T-cell (primary cell): ENCODE results near the gene TRIM45. TPM values are rescaled to one million over a fixed set of nuclear protein-coding genes. Genes with fewer than 3 reads are reported as not detected.

ENCODE experiments used
- ATAC-seq, 4 experiments: fragments of 200-7000 bp in 3 of 4; fragments of 150-1000 bp in 1 of 4; cut with Tn5 transposase; replicated peaks in 1 of 4; 1 replicate in 3 of 4; 2 replicates in 1 of 4; pipeline ENCODE4 v1.10.0; 2021; ENCODE audit warnings: moderate library complexity in 3 of 4, mild to moderate bottlenecking in 2 of 4, moderate number of reproducible peaks in 1 of 4
- CTCF ChIA-PET, 2 donors: fragments of 300-600 bp; sonication (Branson Sonifier 250); formaldehyde crosslinking; loops; one replicate each; lab custom pipeline; 2022; ENCODE audit warnings: antibody characterized with exemption in 2 of 2; lab: Charles Lee
- POLR2A ChIA-PET, 2 donors: fragments of 300-600 bp; sonication (Branson Sonifier 250); formaldehyde crosslinking; loops; one replicate each; lab custom pipeline; 2022; ENCODE audit warnings: antibody characterized with exemption in 2 of 2; lab: Charles Lee
- DNase-seq, 35 experiments: peaks; one replicate each; pipeline versions ENCODE4 v3.0.0 to v3.0.0-alpha.2; 2013 to 2023
- H3K27ac ChIP-seq: one replicate; pipeline ENCODE4 v1.5.1; 2013; ENCODE audit warnings: low read length
- H3K27me3 ChIP-seq, 2 experiments: replicated peaks in 1 of 2; 1 replicate in 1 of 2; 2 replicates in 1 of 2; pipeline versions ENCODE4 v1.6.1 to v1.7.0; 2013; ENCODE audit warnings: low read length in 1 of 2, mixed read lengths in 1 of 2; ENCODE audit not compliant: control insufficient read depth in 2 of 2, insufficient read depth in 2 of 2; ENCODE audit errors: extremely low read depth in 1 of 2
- H3K36me3 ChIP-seq, 2 donors: 1 replicate in 1 of 2; 2 replicates in 1 of 2; pipeline versions ENCODE4 v1.6.1 to v1.7.0; 2013; ENCODE audit warnings: low read length in 1 of 2; ENCODE audit not compliant: control insufficient read depth in 2 of 2, insufficient read depth in 1 of 2; ENCODE audit errors: extremely low read depth in 1 of 2
- H3K4me1 ChIP-seq, 2 experiments: 1 replicate in 1 of 2; 2 replicates in 1 of 2; pipeline versions ENCODE4 v1.6.1 to v1.7.0; 2013; ENCODE audit warnings: low read length in 2 of 2, mixed read lengths in 1 of 2; ENCODE audit not compliant: insufficient read depth in 2 of 2, control insufficient read depth in 1 of 2; ENCODE audit errors: extremely low read depth in 1 of 2
- H3K4me3 ChIP-seq, 2 donors: 1 replicate in 1 of 2; 2 replicates in 1 of 2; pipeline versions ENCODE4 v1.5.1 to v1.7.0; 2013; ENCODE audit warnings: mild to moderate bottlenecking in 2 of 2, low read length in 1 of 2, moderate library complexity in 1 of 2; ENCODE audit not compliant: control insufficient read depth in 1 of 2; ENCODE audit errors: extremely low read depth in 1 of 2
- H3K9me3 ChIP-seq: 2 replicates; pipeline ENCODE4 v1.7.0; 2013
- H3K27ac Mint-ChIP-seq, 2 donors: one replicate each; pipeline ENCODE4 v1.8.0; 2020 to 2021; ENCODE audit warnings: mild to moderate bottlenecking in 2 of 2, mixed read lengths in 2 of 2
- H3K27me3 Mint-ChIP-seq, 2 donors: one replicate each; pipeline ENCODE4 v1.8.0; 2021 to 2022; ENCODE audit warnings: mixed read lengths in 2 of 2
- H3K36me3 Mint-ChIP-seq: one replicate; pipeline ENCODE4 v1.8.0; 2021; ENCODE audit warnings: mixed read lengths
- H3K4me1 Mint-ChIP-seq, 3 donors: one replicate each; pipeline ENCODE4 v1.8.0; 2020 to 2022; ENCODE audit warnings: mixed read lengths in 3 of 3, mild to moderate bottlenecking in 1 of 3
- H3K4me3 Mint-ChIP-seq, 3 donors: one replicate each; pipeline ENCODE4 v1.8.0; 2020 to 2022; ENCODE audit warnings: mild to moderate bottlenecking in 3 of 3, mixed read lengths in 3 of 3, moderate library complexity in 3 of 3
- H3K9me3 Mint-ChIP-seq, 3 donors: one replicate each; pipeline ENCODE4 v1.8.0; 2020 to 2022; ENCODE audit warnings: mixed read lengths in 3 of 3
- WGBS: methylation state at CpG from one replicate; pipeline ENCODE4 v1.1.5; 2013; ENCODE audit warnings: missing lambda C conversion rate; ENCODE audit not compliant: insufficient coverage; 5-methylcytosine and 5-hydroxymethylcytosine counted together
- total RNA-seq, 35 experiments: library from RNA in 6 of 35; stranded (reverse) in 6 of 35; fragments of 120-200 nt in 1 of 35; gene quantifications; one replicate each; pipeline versions ENCODE4 v1.2.1 to v1.2.4 and lab custom pipeline; 2013 to 2026

The TRIM45 gene
- total RNA-seq, 5 donors from 2014 or later (not counting 1 experiment from before 2014, with no cell fraction given), result 0.23 to 0.65 (median 0.30) TPM

DNA sequence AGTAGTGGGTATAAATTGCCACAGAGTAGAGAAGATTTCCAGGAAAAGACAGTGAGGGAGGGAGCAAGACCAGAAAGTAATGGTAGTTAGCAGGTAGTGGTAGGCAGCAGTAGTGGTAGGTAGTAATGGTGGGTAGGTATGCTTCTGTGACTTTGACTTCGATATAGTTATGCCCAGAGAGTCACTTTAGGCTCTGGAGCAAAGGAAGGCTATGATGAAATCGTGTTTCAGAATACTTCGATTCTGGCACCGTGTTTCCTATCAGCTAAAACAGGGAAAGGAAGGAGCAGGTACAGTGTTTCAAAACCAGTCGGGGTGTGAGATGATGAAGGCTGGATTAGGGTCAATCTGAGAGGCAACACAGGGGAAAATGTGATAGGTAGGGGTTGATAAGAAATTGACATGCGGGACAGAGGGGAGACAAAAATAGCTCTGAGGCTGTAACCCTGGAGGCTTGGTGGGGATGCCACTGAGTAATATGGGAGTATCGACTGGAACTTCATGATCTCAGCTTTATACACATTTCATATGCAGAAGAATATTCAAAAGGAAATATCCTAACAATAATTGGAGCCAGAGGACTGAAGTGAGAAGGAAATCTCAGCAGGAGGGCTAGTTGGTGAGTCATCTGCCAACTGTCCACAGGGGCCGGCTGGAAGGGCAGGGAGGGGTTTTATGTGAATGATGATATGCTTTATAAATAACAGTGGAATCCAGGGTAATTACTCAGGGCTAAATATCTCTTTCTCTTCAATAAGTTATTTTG lies 25.2 kb upstream of the TRIM45 start:
- ATAC-seq (no peak), DNase-seq (no peak)
- Mint-ChIP-seq H3K27me3 (peaks cover 13 to 16% of the 10 kb centered on the region in 2 donors), H3K4me3 (no peak overlapping the region), H3K9me3 (no peaks in the 10 kb centered on the region), H3K27ac (no peak overlapping the region), H3K4me1 (no peaks in the 10 kb centered on the region), H3K36me3 (no peaks in the 10 kb centered on the region)
- H3K27ac ChIP-seq, result no peak overlapping the region
- peaks cover 0 to 3% of the 10 kb centered on the region in 2 experiments for H3K27me3 ChIP-seq
- WGBS, result 69% methylated on average over 5 of the region's 8 CpGs
- no peak overlapping the region for H3K4me3 ChIP-seq
- H3K4me1 ChIP-seq, result no peaks in the 10 kb centered on the region
- H3K36me3 ChIP-seq, result no peaks in the 10 kb centered on the region
- ChIA-PET POLR2A (interaction anchor here in 1 of 2 donors (0.5 kb wide), 1 partner anchor 13 kb away, joined by 7 read pairs; no protein-coding TSS in a partner anchor), CTCF (interaction anchor here in 1 of 2 donors (0.9 kb wide), 1 partner anchor 17 kb away, joined by 4 read pairs; no protein-coding TSS in a partner anchor)
- H3K9me3 ChIP-seq, result no peaks in the 10 kb centered on the region

DNA sequence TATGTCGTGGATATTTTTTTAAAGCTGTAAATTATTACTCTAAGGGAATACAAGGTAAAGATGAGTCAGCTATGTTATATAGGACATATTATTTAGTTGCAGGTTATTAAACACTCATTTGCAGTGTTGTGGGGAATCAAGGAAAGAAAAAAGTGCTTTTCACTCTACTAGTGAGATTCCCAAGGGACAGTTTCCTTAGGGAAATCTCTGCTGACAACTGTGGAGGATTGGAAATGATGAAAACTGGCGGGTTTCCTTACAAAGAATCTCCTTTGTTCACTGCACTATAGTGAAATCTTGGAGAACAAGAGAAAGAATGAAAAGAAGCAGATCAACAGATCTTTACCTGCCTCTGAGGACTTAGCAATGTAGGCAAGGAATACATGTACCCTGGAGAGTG lies 24.5 kb upstream of the TRIM45 start:
- ChIA-PET CTCF (interaction anchor here in 1 of 2 donors (0.9 kb wide), 1 partner anchor 17 kb away, joined by 4 read pairs; no protein-coding TSS in a partner anchor), POLR2A (no interaction called here)
- Mint-ChIP-seq H3K9me3 (no peaks in the 10 kb centered on the region), H3K27ac (no peak overlapping the region), H3K27me3 (peaks cover 13 to 16% of the 10 kb centered on the region in 2 donors), H3K4me1 (no peaks in the 10 kb centered on the region), H3K36me3 (no peaks in the 10 kb centered on the region), H3K4me3 (no peak overlapping the region)
- Histone ChIP-seq H3K9me3 (no peaks in the 10 kb centered on the region), H3K4me1 (no peaks in the 10 kb centered on the region), H3K27ac (no peak overlapping the region), H3K36me3 (no peaks in the 10 kb centered on the region), H3K27me3 (peaks cover 0 to 3% of the 10 kb centered on the region in 2 experiments), H3K4me3 (no peak overlapping the region)
- DNase-seq (no peak), ATAC-seq (no peak)
- WGBS, result no CpG with 5 or more reads among the region's 2 CpGs

DNA sequence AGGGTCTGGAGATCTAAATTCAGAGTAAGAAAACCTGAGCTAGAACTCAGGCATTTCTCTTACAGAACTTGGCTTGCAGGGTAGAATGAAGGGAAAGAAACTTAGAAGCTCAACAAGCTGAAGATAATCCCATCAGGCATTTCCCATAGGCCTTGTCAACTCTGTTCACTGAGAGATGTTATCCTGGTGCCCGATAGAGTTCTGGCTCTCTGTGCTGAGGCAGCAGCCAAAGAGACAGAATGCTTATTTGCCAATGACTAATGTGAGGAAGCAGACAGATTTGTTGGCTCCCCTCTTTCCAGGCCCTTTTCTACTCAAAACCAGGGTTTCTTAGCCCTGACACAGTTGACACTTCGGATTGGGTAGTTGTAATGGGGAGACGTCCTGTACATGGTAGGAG lies 22.3 kb upstream of the TRIM45 start:
- peaks cover 13 to 16% of the 10 kb centered on the region in 2 donors for H3K27me3 Mint-ChIP-seq
- CTCF ChIA-PET, result no interaction called here
- POLR2A ChIA-PET, result no interaction called here

DNA sequence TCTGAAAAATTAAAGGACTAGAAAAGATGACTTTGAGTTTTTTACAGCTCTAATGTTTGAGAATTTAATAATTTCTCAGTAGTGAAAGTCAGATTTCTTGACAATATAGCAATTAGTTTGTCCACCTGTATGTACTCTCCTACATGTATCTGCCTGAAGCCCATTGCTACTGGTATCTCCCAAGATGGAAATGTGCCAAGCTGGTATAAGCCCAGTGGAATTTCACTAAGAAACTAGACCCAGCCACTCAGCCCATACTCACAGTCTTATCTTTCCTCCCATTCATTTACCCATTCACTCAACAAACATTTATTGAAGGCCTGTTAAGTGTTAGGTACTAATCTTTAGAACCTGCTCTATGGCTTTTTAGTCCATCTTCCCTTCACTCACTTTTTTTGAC lies 21.6 kb upstream of the TRIM45 start:
- Histone ChIP-seq H3K4me3 (no peak overlapping the region), H3K27ac (no peak overlapping the region), H3K27me3 (peaks cover 0 to 3% of the 10 kb centered on the region in 2 experiments), H3K9me3 (no peaks in the 10 kb centered on the region), H3K36me3 (no peaks in the 10 kb centered on the region), H3K4me1 (no peaks in the 10 kb centered on the region)
- DNase-seq (no peak), ATAC-seq (no peak)
- H3K36me3 Mint-ChIP-seq, result no peaks in the 10 kb centered on the region
- H3K4me3 Mint-ChIP-seq, result no peak overlapping the region
- ChIA-PET POLR2A (no interaction called here), CTCF (no interaction called here)
- H3K9me3 Mint-ChIP-seq, result no peaks in the 10 kb centered on the region
- H3K27ac Mint-ChIP-seq, result no peak overlapping the region
- H3K27me3 Mint-ChIP-seq, result peaks cover 13 to 16% of the 10 kb centered on the region in 2 donors
- no peaks in the 10 kb centered on the region for H3K4me1 Mint-ChIP-seq

More for the DNA sequence above, 22.3 kb upstream of the TRIM45 start:
- H3K27ac ChIP-seq, result no peak overlapping the region
- H3K9me3 ChIP-seq, result no peaks in the 10 kb centered on the region
- H3K36me3 Mint-ChIP-seq, result no peaks in the 10 kb centered on the region
- no peak overlapping the region for H3K4me3 ChIP-seq
- DNase-seq (no peak), ATAC-seq (no peak)
- H3K4me1 ChIP-seq, result no peaks in the 10 kb centered on the region
- H3K27ac Mint-ChIP-seq, result no peak overlapping the region
- no CpG with 5 or more reads among the region's 3 CpGs for WGBS
- no peaks in the 10 kb centered on the region for H3K36me3 ChIP-seq
- peaks cover 0 to 3% of the 10 kb centered on the region in 2 experiments for H3K27me3 ChIP-seq
- no peaks in the 10 kb centered on the region for H3K9me3 Mint-ChIP-seq
- no peaks in the 10 kb centered on the region for H3K4me1 Mint-ChIP-seq
- no peak overlapping the region for H3K4me3 Mint-ChIP-seq

DNA sequence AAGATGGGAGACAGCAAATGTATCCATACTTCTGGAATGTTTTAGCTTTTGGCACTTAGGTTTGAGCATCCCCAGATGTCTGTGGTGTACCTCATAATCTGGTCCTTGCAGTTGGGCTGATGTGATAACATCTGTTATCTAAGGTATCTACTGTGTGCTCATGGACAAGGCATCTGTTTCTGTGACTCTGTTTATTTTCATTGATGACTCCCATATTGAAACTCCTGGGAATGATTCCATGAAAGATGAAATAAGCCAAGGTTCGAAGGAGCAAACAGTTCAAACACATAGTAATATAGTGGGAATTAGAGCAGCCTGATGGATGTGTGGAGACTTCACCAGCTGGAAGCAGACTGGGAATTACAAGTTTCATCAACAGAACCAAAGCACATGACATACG lies 20.7 kb upstream of the TRIM45 start:
- ATAC-seq (no peak), DNase-seq (no peak)
- POLR2A ChIA-PET, result no interaction called here
- Histone ChIP-seq H3K27me3 (peaks cover 0 to 3% of the 10 kb centered on the region in 2 experiments), H3K36me3 (no peaks in the 10 kb centered on the region), H3K9me3 (no peaks in the 10 kb centered on the region), H3K27ac (no peak overlapping the region), H3K4me3 (no peak overlapping the region), H3K4me1 (no peaks in the 10 kb centered on the region)
- CTCF ChIA-PET, result no interaction called here
- no peak overlapping the region for H3K27ac Mint-ChIP-seq
- H3K4me1 Mint-ChIP-seq, result no peaks in the 10 kb centered on the region
- no CpG with 5 or more reads among the region's 2 CpGs for WGBS
- no peaks in the 10 kb centered on the region for H3K36me3 Mint-ChIP-seq
- no peak overlapping the region for H3K4me3 Mint-ChIP-seq
- H3K27me3 Mint-ChIP-seq, result peaks cover 13 to 16% of the 10 kb centered on the region in 2 donors
- H3K9me3 Mint-ChIP-seq, result no peaks in the 10 kb centered on the region

DNA sequence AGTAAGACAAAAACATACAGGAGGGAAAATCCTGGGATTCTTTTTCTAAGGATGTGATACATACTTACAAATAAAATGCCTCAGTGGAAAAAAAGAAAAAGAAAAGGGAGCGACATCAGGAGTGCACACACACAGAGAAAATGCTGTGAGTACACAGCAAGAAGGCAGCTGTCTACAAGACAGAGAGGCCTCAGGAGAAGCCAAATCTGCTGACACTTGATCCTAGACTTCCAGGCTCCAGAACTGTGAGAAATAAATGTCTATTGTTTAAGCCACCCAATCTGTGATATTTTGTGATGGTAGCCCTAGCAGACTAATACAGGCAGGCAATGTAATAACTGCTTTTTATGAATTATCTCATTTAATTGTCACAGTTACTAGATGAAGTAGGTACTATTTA lies 17.0 kb upstream of the TRIM45 start:
- no peaks in the 10 kb centered on the region for H3K9me3 ChIP-seq
- no peak overlapping the region for H3K4me3 ChIP-seq
- H3K36me3 ChIP-seq, result no peaks in the 10 kb centered on the region
- 100% methylated on average over 1 of the region's 1 CpG for WGBS
- no peaks in the 10 kb centered on the region for H3K36me3 Mint-ChIP-seq
- peaks cover 0 to 2% of the 10 kb centered on the region in 2 experiments for H3K27me3 ChIP-seq
- H3K4me1 Mint-ChIP-seq, result no peaks in the 10 kb centered on the region
- no peak for DNase-seq
- H3K27ac Mint-ChIP-seq, result no peak overlapping the region
- ChIA-PET CTCF (no interaction called here), POLR2A (no interaction called here)
- no peak overlapping the region for H3K4me3 Mint-ChIP-seq
- H3K4me1 ChIP-seq, result no peaks in the 10 kb centered on the region
- no peak for ATAC-seq
- H3K27me3 Mint-ChIP-seq, result peaks cover 8% of the 10 kb centered on the region in 2 donors
- no peaks in the 10 kb centered on the region for H3K9me3 Mint-ChIP-seq
- no peak overlapping the region for H3K27ac ChIP-seq
